NCI-H748 (cell line): ENCODE measurements around the gene PPP1R12B.

Experiments
- DNase-seq: peaks from one replicate; lab custom pipeline; 2025; ENCODE audit not compliant: unreplicated experiment; lab: John Stamatoyannopoulos, UW

The PPP1R12B gene

GRCh38 chr1:202348509-202349205 lies at the start of gene PPP1R12B:
PPP1R12B (plus strand) TSS chr1:202348699; CDS start chr1:202348852, 153 bp downstream.
- DNase-seq = peak; percentile 98

- DNase-seq = no peak
These were observed 46.3 kb upstream of the PPP1R12B start for GRCh38 chr1:202302166-202302565.

GRCh38 chr1:202304375-202304774 lies 44.1 kb upstream of the PPP1R12B start:
- DNase-seq = no peak

GRCh38 chr1:202305168-202305567 lies 43.3 kb upstream of the PPP1R12B start:
- no peak for DNase-seq

- DNase-seq = no peak
These were observed 41.8 kb upstream of the PPP1R12B start for GRCh38 chr1:202306535-202307345.

- no peak for DNase-seq
These were observed 38.3 kb upstream of the PPP1R12B start for GRCh38 chr1:202310071-202310725.

- DNase-seq = no peak
These were observed 37.8 kb upstream of the PPP1R12B start for GRCh38 chr1:202310746-202311145.

- DNase-seq = no peak
These were observed 36.4 kb upstream of the PPP1R12B start for GRCh38 chr1:202311875-202312635.

- DNase-seq = peak; percentile 72
These were observed 32.8 kb upstream of the PPP1R12B start for GRCh38 chr1:202315576-202316168.

GRCh38 chr1:202316186-202316585 lies 32.3 kb upstream of the PPP1R12B start:
- no peak for DNase-seq

- DNase-seq = no peak
These were observed 30.3 kb upstream of the PPP1R12B start for GRCh38 chr1:202317941-202318925.

- no peak for DNase-seq
These were observed 29.0 kb upstream of the PPP1R12B start for GRCh38 chr1:202319381-202320080.

- DNase-seq = no peak
These were observed 28.5 kb upstream of the PPP1R12B start for GRCh38 chr1:202320081-202320405.

GRCh38 chr1:202323731-202324130 lies 24.8 kb upstream of the PPP1R12B start:
- peak; percentile 4 for DNase-seq

- DNase-seq = no peak
These were observed 23.9 kb upstream of the PPP1R12B start for GRCh38 chr1:202324646-202325045.

- no peak for DNase-seq
These were observed 18.6 kb upstream of the PPP1R12B start for GRCh38 chr1:202329891-202330290.

- no peak for DNase-seq
These were observed 14.6 kb upstream of the PPP1R12B start for GRCh38 chr1:202333861-202334260.

GRCh38 chr1:202343652-202344349 lies 4.7 kb upstream of the PPP1R12B start:
- peak; percentile 46 for DNase-seq
